Stomach (tissue), 9 donors: ENCODE measurements around the gene FITM1. TPM values are rescaled to one million over a fixed set of nuclear protein-coding genes. Genes with fewer than 3 reads are reported as not detected.
A peak's percentile ranks its signal among the peaks of the same experiment; 100 is the strongest.

Source experiments
- DNase-seq, 2 donors: peaks; one replicate each; pipeline versions ENCODE4 v3.0.0 to v3.0.0-alpha.2; 2013 to 2019
- H3K27ac ChIP-seq, 5 donors: fragments of 200-600 bp in 4 of 5; sonication (generic) in 4 of 5; one replicate each; pipeline ENCODE4 v1.5.1; 2013 to 2019; ENCODE audit warnings: mild to moderate bottlenecking in 1 of 5, moderate library complexity in 1 of 5
- H3K27me3 ChIP-seq, 3 donors: fragments of 200-600 bp; sonication (generic); one replicate each; pipeline ENCODE4 v1.5.1; 2017 to 2019; ENCODE audit warnings: mixed run types in 1 of 3
- H3K36me3 ChIP-seq, 4 donors: fragments of 200-600 bp; sonication (generic); 1 replicate in 3 of 4; 2 replicates in 1 of 4; pipeline ENCODE4 v1.5.1; 2016 to 2019
- H3K4me1 ChIP-seq, 4 donors: fragments of 200-600 bp; sonication (generic); one replicate each; pipeline ENCODE4 v1.5.1; 2016 to 2019
- H3K4me3 ChIP-seq, 4 donors: fragments of 200-600 bp; sonication (generic) in 3 of 4; one replicate each; pipeline ENCODE4 v1.5.1; 2016 to 2019; ENCODE audit warnings: mild to moderate bottlenecking in 1 of 4
- H3K9me3 ChIP-seq, 4 donors: fragments of 200-600 bp; sonication (generic); one replicate each; pipeline ENCODE4 v1.5.1; 2016 to 2019
- CTCF ChIP-seq, 7 experiments: fragments of 450-650 bp in 4 of 7; fragments of 200-600 bp in 3 of 7; sonication (generic) in 3 of 7; IDR thresholded peaks; one replicate each; pipeline ENCODE4 v1.5.1; 2016 to 2019; ENCODE audit warnings: antibody characterized with exemption in 7 of 7, control low read depth in 2 of 7, mild to moderate bottlenecking in 1 of 7
- EP300 ChIP-seq: sonication (generic); formaldehyde crosslinking; IDR thresholded peaks from one replicate; pipeline ENCODE4 v1.6.1; 2017; ENCODE audit warnings: antibody characterized with exemption
- POLR2A ChIP-seq, 4 donors: fragments of 450-650 bp; IDR thresholded peaks; one replicate each; pipeline ENCODE4 v1.6.1; 2016; ENCODE audit warnings: antibody characterized with exemption in 4 of 4, control low read depth in 2 of 4, mild to moderate bottlenecking in 1 of 4, moderate library complexity in 1 of 4
- POLR2AphosphoS5 ChIP-seq, 3 donors: sonication (generic); formaldehyde crosslinking; IDR thresholded peaks; one replicate each; pipeline ENCODE4 v1.6.1; 2016; ENCODE audit warnings: antibody characterized with exemption in 3 of 3
- WGBS, 5 donors: extraction: QIAGEN DNeasy Blood & Tissue Kit in 3 of 5; methylation state at CpG; one replicate each; pipeline versions ENCODE4 v1.1.5 to v1.1.7; 2013 to 2018; 5-methylcytosine and 5-hydroxymethylcytosine counted together
- intact Hi-C: fragments of 100-400 bp; cut with DNase I; formaldehyde crosslinking; loops from one replicate; pipeline ENCODE4 v1.15.1; 2023; ENCODE audit warnings: low total_unique reads
- polyA plus RNA-seq, 3 donors: library from polyadenylated mRNA; stranded (reverse); fragments of 200-250 nt; gene quantifications; one replicate each; pipeline ENCODE4 v1.2.3, GENCODE V29; 2013
- total RNA-seq, 5 donors: library from RNA; depleted of rRNA; stranded (reverse); fragments of >200 nt; gene quantifications; one replicate each; pipeline versions ENCODE4 v1.1.0 to v1.2.3, GENCODE V29; 2014 to 2016
- donor health status: healthy with polysubstance abuse.
- donor health status: Bipolar disorder and iron deficiency.
- donor health status: healthy.

The FITM1 gene
- total and polyA plus RNA-seq, 8 donors = 0.87 to 80.5 (median 2.2) TPM; not detected in 3

DNA sequence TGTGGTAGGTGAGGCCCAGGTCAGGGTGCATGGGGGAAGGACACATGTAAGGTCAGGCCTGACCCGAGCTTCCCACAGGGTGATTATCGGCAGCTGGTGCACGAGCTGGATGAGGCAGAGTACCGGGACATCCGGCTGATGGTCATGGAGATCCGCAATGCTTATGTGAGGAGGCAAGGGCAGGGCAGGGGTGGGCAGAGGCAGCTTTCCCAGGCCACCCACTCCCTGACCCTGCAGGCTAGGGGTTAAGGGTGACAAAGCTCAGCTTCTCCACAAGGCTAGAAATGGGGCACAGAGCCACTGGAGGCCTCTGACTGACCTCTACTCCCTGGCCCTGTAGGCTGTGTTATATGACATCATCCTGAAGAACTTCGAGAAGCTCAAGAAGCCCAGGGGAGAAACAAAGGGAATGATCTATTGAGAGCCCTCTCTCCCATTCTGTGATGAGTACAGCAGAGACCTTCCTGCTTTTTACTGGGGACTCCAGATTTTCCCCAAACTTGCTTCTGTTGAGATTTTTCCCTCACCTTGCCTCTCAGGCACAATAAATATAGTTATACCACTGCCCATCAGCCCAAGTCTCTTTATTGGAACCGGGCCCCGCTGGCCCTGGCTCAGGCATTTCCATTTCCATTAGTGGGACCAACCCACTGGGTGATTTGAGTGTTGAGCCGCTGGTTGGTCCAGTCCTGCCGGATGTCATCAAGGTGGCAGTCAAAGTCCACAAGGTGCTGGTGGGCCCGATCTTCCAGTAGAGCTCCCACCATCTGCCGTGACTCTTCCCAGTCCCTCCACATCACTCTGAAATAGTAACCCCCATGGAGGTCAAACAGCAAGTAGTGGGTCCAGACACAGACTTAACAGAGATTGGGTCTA, 8.2 kb downstream of the FITM1 start:
- TF ChIP-seq POLR2A (IDR thresholded peaks at IDR 0.05) = no peak
- TF ChIP-seq EP300 = no peak
- TF ChIP-seq POLR2AphosphoS5 (IDR thresholded peaks at IDR 0.05) = no peak
- no peak for TF ChIP-seq CTCF (IDR thresholded peaks at IDR 0.05)
- WGBS, 5 donors = 68 to 82% (median 74%) methylated on average over 11 to 13 of the region's 13 CpGs
- Histone ChIP-seq H3K27me3 (no peaks in the 10 kb centered on the region), H3K4me1 (peaks cover 18 to 72% (median 64%) of the 10 kb centered on the region in 4 donors), H3K36me3 (peaks cover 24 to 35% (median 31%) of the 10 kb centered on the region in 4 donors), H3K9me3 (no peaks in the 10 kb centered on the region), H3K27ac (peak overlapping the region in 3 of 5 donors; percentile 14 to 92 (median 30)), H3K4me3 (peak overlapping the region in 1 of 4 donors; percentile 94)
- intact Hi-C loops = no loop called here
- no peak for DNase-seq

DNA sequence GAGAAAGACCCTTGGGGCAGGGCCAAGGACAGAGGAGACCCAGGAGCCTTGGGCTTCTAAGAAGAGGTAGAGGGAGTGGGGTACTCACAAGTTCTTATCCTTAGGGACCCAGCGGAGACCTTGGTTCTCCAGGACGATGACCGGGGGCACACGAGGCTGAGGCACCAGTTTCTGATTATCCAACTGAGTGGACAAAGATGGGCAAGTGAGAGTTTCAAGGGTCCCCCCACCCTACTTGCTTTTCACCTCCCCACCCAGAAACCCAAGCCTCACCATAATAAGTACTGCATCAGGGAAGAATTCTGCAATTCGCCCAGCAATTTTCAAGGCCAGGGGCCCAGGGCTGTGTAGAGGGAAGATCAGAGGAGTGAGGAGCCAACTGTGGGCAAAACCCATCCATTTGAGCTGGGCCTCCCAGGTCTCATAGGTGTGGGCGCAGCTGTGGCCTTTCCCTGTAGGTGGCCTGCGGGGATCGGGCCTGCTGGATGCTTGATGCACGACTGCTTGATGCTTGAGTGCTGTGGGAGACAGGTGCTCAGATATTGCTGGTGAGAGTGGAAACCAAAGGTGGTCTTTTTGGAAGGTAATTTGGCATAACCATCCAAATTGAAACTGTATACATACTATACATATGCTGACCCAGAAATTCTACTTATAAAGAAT, 8.9 kb downstream of the FITM1 start:
- TF ChIP-seq CTCF (IDR thresholded peaks at IDR 0.05) (no peak), POLR2A (IDR thresholded peaks at IDR 0.05) (no peak), POLR2AphosphoS5 (IDR thresholded peaks at IDR 0.05) (no peak), EP300 (no peak)
- Histone ChIP-seq H3K4me1 (peaks cover 18 to 74% (median 67%) of the 10 kb centered on the region in 4 donors), H3K36me3 (peaks cover 28 to 43% (median 37%) of the 10 kb centered on the region in 4 donors), H3K4me3 (peak overlapping the region in 1 of 4 donors; percentile 71), H3K9me3 (no peaks in the 10 kb centered on the region), H3K27ac (peak overlapping the region in 4 of 5 donors; percentile 14 to 92 (median 60)), H3K27me3 (no peaks in the 10 kb centered on the region)
- 75 to 87% (median 78%) methylated on average over 9 of the region's 9 CpGs for WGBS, 5 donors
- intact Hi-C loops = no loop called here
- DNase-seq = no peak

- Histone ChIP-seq H3K4me1 (peaks cover 28 to 84% (median 77%) of the 10 kb centered on the region in 4 donors), H3K9me3 (no peaks in the 10 kb centered on the region)
Measured at GRCh38 chr14:24141097-24141880, 10.8 kb downstream of the FITM1 start, which contains the start of gene EMC9. EMC9 (minus strand) TSS chr14:24141591; CDS start chr14:24141304, 287 bp downstream.

More at GRCh38 chr14:24141097-24141880, 10.8 kb downstream of the FITM1 start, which contains the start of gene EMC9:
- Histone ChIP-seq H3K4me3 (peak within 1 kb of the TSS; percentile 71 to 85 (median 76)), H3K27me3 (no peaks in the 10 kb centered on the region), H3K27ac (peak within 1 kb of the TSS; percentile 89 to 94 (median 92)), H3K36me3 (peaks cover 28 to 43% (median 37%) of the 10 kb centered on the region in 4 donors)
- no peak for TF ChIP-seq EP300
- TF ChIP-seq POLR2AphosphoS5 (IDR thresholded peaks at IDR 0.05) = peak; percentile 66 to 84 (median 77)
- TF ChIP-seq POLR2A (IDR thresholded peaks at IDR 0.05) = peak in 1 of 4 donors; percentile 30
- TF ChIP-seq CTCF (IDR thresholded peaks at IDR 0.05) = peak in 5 of 7 experiments; percentile 50 to 72 (median 66)
- 0 to 1% (median 0%) methylated on average over 30 to 65 of the region's 65 CpGs for WGBS, 5 donors
- DNase-seq = peak; percentile 100
- intact Hi-C loops = no loop called here
